Fibroblast of skin of abdomen (primary cell): ENCODE data around the gene TMEM267.
"Not testable (repeated sequence)": the region's sequence is repeated elsewhere in the genome, so short reads cannot be mapped to it uniquely, and the experiment has no call there.

Experiments used
- DNase-seq: peaks from one replicate; pipeline ENCODE4 v3.0.0-alpha.2; 2013

TMEM267 gene

DNA sequence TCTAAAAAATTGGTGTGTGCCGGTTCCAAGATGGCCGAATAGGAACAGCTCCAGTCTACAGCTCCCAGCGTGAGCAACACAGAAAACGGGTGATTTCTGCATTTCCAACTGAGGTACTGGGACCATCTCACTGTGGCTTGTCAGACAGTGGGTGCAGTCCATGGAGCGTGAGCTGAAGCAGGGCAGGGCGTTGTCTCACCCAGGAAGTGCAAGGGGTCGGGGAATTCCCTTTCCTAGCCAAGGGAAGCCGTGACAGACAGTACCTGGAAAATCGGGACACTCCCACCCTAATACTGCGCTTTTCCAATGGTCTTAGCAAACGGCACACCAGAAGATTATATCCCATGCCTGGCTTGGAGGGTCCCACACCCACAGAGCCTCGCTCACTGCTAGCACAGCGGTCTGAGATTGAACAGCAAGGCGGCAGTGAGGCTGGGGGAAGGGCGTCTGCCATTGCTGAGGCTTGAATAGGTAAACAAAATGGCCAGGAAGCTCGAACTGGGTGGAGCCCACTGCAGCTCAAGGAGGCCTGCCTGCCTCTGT lies 81.1 kb downstream of the TMEM267 start:
- not testable (repeated sequence) for DNase-seq

DNA sequence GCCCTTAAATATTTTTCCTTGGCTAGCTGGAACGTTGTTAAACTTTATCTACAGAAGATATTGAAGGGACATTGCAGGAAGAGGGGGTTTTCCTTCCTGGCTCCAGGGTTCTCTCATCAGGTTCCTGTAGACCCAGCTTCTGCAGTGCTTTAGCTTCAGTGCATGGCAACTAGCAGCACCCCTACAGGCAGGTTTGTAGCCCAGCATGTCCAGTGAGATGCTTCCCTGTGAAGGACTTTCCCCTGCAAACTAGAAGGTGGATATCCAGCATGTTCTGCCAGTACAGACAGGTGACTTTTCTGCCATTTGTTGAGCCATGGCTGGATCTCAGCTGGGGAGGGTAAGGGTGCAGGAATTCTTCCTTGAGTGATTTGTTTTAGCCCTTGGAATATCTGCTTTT lies 81.8 kb downstream of the TMEM267 start:
- DNase-seq = no peak

DNA sequence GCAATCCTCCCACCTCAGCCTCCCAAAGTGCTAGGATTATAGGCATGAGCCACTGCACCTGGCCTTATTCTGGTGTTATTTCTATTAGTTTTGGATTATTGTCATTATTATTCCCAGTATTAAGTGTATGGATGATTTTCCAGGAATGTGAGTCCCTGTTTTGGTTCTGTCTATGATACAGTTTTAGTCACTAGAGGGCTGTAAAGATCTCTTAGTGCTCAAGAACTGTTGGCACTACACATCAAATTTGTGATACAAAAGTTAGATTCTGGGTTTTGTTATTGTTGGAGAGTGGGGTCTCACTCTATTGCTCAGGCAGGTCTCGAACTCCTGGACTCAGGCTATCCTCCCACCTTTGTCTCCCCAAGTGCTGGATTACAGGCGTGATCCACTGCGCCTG lies 83.6 kb downstream of the TMEM267 start:
- no peak for DNase-seq

DNA sequence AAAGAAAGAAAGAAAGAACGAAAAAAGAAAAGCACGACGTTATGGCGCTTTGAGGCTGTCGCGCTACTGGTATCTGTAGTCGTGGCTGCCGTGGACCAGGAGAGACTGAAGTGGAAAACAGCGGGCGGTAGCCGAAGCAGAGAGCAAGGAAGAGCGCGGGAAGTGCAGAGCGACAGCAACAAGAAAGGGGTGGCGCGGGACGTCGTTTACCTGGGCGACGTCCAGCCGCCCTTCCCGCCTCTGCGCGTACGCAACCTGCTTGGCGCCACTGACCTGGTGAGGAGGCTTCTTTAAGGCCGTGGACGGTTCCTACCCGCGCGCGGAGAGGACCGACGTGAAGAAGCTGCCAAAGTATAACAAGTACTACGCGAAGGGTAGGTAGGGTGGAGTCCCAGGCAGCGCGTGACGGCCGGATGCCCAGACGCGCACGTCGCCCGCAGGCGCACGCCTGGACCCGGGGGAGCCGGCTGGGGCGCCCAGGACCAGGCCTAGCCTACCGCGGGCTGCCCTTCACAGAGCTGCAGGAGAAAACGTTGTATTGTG lies 86.8 kb downstream of the TMEM267 start:
- DNase-seq = peak; percentile 13
